ENCODE data around the gene TMPRSS4.
"Not testable (repeated sequence)": the region's sequence is repeated elsewhere in the genome, so short reads cannot be mapped to it uniquely, and the experiment has no call there.

The TMPRSS4 gene

GRCh38 chr11:118056806-118057205, 20.1 kb upstream of the TMPRSS4 start:
- no peak for DNase-seq

- peak in 1 of 2 donors; percentile 12 for DNase-seq
Observed at GRCh38 chr11:118057251-118058145, 19.4 kb upstream of the TMPRSS4 start.

DNA sequence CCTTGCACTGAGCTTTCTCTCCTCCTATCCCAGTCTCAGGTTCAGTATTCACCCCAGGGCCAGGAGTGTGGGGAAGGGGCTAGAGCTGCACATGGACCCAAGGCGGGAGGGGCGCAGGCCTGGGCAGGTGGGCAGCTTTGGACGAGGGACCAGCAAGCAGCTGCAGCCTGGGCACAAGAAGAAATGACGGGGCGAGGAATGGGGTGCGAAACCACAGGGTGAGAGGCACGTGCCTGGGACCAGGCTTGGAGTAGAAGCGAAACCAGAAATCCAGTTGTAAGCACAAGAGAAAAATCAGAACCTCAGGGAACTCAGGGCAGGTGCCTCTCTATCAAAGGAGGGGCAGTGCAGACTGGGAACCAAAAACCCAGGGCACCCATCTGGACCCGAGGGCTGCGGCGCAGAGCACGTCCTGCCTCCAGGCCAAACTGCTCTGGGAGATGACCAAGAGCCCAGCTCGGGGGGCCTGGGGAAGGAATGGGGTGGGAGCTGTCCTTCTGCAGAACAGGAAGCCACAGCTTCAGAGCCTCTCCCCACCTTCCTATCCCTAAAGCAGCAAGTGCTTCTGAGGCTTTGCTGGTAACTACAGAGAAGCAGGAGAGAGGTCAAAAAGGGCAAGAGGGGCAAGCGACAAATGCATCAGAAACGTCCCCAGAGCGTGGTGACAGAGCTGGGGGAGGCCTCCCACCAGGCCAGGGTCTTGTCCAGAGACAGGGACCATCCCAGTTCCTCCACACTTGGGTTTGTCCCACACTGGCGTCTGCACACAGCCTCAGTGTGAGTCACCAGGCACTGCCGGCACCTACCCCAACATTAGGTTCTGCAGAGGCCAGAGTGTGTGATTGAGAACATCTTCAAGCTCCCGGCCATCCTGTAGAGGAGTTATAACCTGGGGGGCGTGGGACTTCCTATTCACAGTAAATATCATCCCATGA, 18.3 kb upstream of the TMPRSS4 start:
- DNase-seq: peak; percentile 10 to 46

DNA sequence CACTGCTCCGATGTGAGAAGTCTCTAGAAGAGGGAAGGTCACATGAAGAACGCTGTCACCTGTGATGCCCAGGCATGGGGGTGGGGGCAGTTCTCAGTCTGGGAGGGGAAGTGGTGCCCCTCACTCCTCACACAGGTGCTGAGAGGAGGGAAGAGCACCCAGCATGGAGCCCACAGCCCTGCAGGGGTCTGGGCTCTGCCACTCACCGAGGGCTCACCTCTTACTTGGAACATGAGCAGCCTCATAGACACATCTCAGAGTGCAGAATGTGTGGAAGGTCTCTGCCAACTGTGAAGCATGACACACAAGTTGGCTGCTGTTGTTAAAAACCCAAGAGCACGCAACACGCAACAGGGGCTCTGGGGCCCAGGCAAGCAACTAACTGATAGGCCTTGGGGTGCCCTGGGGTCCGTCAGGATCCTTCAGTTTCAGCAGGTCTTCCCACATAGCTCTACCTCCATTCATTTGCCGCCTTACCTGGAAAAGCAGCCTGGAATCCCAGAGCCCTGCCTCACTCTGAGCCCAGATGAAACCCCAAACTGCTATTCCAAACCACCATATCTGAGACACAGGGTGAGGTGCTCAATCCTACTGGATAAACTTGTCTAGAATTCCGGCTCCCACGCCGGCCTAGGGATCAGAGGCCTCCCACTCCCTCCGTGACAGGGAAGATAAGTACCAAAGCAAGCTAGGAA, 17.5 kb upstream of the TMPRSS4 start:
- no peak for DNase-seq

GRCh38 chr11:118060081-118060661, 16.7 kb upstream of the TMPRSS4 start:
- DNase-seq: no peak

GRCh38 chr11:118060869-118061268, 16.0 kb upstream of the TMPRSS4 start:
- DNase-seq: peak; percentile 38 to 79

- no peak for DNase-seq
Observed at GRCh38 chr11:118061586-118062125, 15.2 kb upstream of the TMPRSS4 start.

DNA sequence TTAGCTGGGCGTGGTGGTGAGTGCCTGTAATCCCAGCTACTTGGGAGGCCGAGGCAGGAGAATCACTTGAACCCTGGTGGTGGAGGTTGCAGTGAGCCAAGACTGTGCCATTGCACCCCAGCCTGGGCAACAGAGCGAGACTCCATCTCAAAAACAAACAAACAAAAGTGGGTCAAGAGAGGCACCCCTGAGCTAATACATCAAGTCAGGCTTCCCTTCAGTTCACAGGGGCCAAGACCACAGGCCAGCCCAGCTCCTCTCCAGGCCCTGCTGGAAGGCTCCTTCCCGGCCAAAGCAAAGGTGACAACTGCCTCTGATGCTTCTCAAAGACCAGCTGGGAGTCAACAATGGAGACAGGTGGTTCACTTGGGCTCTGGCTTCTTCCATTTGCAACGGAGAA, 14.7 kb upstream of the TMPRSS4 start:
- not testable (repeated sequence) for DNase-seq

DNA sequence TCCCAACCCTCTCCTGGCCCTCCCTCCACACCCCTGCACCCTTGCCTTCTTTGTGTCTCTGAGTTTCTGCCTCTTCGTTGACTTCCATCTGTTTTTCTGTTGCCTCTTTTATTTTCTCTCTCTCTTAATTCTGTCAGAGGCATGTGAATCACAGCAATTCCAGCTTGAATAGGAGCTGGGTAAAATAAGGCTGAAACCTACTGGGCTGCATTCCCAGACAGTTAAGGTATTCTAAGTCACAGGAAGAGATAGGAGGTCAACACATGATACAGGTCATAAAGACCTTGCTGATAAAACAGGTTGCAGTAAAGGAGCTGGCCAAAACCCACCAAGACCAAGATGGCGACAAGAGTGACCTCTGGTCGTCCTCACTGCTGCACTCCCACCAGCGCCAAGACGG, 14.2 kb upstream of the TMPRSS4 start:
- not testable (repeated sequence) for DNase-seq

- no peak for DNase-seq
Observed at GRCh38 chr11:118064956-118065355, 11.9 kb upstream of the TMPRSS4 start.

DNA sequence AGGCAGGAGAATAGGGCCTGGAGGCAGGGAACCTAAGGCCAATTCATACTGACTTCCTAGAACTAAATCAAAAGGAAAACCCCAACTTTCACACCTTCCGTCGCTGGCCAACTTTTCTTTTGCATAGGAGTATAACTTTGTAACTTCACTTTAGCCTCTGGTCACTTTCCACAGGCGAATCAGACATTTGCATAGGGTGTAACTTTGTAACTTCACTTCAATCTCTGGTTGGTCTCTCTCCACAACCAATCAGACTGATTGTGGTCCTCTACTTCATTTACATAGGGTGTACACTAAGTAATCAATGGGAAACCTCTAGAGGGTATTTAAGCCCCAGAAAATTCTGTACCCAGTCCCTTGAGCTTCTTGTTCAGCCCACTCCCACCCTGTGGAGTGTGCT, 11.5 kb upstream of the TMPRSS4 start:
- DNase-seq: no peak

DNA sequence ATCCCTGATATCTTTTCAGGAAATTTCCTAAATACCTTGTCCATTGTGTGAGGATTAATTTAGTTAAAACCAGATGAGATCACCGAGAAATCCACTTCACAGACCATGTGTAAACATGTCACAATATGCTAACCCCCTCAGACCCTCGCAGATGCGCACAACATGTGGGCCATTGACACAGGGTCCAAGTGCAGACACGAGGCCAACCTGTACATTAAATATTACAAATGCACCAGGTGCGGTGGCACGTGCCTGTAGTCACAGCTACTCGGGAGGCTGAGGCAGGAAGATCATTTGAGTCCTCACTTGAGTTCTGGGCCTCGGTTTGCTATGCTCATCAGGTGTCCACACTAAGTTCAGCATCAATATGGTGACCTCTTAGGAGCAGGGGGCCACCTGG, 9.9 kb upstream of the TMPRSS4 start:
- no peak for DNase-seq

DNA sequence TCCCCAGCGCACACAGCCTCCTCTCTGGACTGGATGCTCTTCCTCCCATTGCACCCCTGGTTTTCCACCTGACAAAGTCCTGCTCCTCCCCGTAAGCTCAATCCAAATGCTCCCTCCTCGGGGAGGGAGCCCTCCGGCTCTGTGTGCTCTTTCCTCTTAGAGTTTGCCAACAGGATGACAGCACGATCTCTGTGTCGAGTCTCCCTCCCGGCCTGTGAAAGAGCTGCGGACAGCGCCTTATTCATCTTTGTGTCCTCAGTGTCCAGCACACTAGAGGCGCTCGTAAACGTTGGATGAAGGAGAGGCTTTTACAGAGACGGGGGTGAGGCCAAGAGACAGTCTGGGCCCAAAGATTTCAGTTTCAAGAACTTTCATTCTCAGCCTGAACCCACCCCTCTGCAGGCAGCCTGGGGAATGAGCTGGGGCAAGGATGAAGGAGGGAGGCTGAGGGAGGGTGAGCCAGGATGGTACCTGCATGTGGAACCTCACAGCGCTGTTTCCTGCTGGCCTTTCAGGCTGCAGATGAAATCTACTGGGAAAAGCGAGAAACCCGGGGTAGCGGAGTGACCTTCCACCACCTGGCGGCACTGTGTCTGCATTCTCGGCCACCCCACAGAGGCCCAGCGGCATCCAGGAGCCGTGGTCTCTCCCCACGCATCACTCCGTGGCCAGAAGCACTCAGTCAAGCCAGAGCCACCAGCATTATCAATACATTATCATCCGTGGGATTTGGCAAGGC, 8.5 kb upstream of the TMPRSS4 start:
- no peak for DNase-seq

- no peak for DNase-seq
Observed at GRCh38 chr11:118068945-118069612, 7.8 kb upstream of the TMPRSS4 start.

- no peak for DNase-seq
Observed at GRCh38 chr11:118071416-118072030, 5.4 kb upstream of the TMPRSS4 start.

DNA sequence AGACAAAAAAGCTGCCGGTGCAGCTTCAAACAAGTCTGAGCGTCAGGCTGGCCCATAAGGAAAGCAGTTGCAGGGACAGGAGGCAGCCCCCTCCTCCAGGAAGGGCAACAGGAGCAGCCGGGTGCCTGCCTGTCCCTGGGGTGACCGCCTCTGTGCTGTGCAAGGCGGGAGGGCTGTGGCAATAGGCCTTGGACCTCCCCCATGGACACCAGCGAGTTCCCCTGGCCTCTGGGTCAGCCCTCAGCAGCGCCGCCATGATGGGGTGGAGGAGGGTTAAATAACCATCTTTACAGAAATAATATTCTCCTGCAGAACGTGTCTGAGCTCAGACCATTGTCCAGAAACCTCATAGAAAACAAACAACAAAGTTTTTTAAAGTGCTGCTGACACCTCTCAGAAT, 3.3 kb upstream of the TMPRSS4 start:
- no peak for DNase-seq

DNA sequence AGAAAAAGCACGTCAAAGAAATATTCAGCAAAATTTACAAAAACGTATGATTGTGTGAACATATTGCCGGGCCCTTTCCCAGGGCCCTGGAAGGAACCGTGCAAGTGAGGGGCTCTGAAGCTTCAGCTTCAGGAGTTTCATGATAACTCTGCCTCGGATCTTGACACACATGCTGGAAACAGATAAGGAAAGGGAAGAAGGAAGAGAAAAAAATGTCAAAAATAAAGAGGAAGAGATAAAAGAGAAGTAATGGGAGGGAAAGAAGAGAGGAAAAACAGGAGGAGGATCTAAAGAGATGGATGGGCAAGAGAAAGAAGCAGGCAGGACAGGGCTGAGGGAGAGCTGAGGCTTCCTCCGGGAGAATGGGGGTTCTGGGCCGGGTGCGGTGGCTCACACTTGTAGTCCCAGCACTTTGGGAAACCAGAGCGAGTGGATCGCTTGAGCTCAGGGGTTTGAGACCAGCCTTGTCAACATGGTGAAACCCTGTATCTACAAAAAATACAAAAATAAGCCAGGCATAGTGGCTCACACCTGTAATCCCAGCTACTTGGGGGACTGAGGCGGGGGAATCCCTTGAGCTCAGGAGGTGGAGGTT, 2.7 kb upstream of the TMPRSS4 start:
- no peak for DNase-seq

- DNase-seq: no peak
Observed at GRCh38 chr11:118074785-118075184, 2.1 kb upstream of the TMPRSS4 start.

- DNase-seq: no peak
Observed at GRCh38 chr11:118078911-118079411, 2.1 kb downstream of the TMPRSS4 start.

- DNase-seq: no peak
Observed at GRCh38 chr11:118079491-118079890, 2.6 kb downstream of the TMPRSS4 start.
